ENCODE measurements around the gene BLM. TPM values are rescaled to one million over a fixed set of nuclear protein-coding genes. Genes with fewer than 3 reads are reported as not detected.
"Not testable (repeated sequence)": the region's sequence is repeated elsewhere in the genome, so short reads cannot be mapped to it uniquely, and the experiment has no call there.

BLM gene
- total RNA-seq, 2 donors from 2014 or later = 1.00 to 3.1 TPM

- intact Hi-C loops (cut with DNase I) = loop anchor here in 1 of 2 donors (5.0 kb wide), 1 partner anchor 42 kb away; no protein-coding TSS in a partner anchor
- DNase-seq (ENCODE audit: low spot score) = not testable (repeated sequence)
These were observed 27.7 kb upstream of the BLM start for GRCh38 chr15:90689326-90689961.

- intact Hi-C loops (cut with DNase I) = no loop called here
These were observed 26.6 kb upstream of the BLM start for GRCh38 chr15:90690585-90690984.

GRCh38 chr15:90691369-90691768, 25.8 kb upstream of the BLM start:
- intact Hi-C loops (cut with DNase I) = no loop called here

More at GRCh38 chr15:90690585-90690984, 26.6 kb upstream of the BLM start:
- no peak for DNase-seq (ENCODE audit: low spot score)

GRCh38 chr15:90691982-90692773, 25.0 kb upstream of the BLM start:
- intact Hi-C loops (cut with DNase I) = no loop called here
- no peak for DNase-seq (ENCODE audit: low spot score)

More at GRCh38 chr15:90691369-90691768, 25.8 kb upstream of the BLM start:
- no peak for DNase-seq (ENCODE audit: low spot score)

GRCh38 chr15:90694987-90695386, 22.2 kb upstream of the BLM start:
- no peak for DNase-seq (ENCODE audit: low spot score)
- intact Hi-C loops (cut with DNase I) = no loop called here

GRCh38 chr15:90697175-90697574, 20.0 kb upstream of the BLM start:
- DNase-seq (ENCODE audit: low spot score) = no peak
- intact Hi-C loops (cut with DNase I) = no loop called here

GRCh38 chr15:90698629-90699028, 18.5 kb upstream of the BLM start:
- intact Hi-C loops (cut with DNase I) = no loop called here
- no peak for DNase-seq (ENCODE audit: low spot score)

- intact Hi-C loops (cut with DNase I) = no loop called here
- DNase-seq (ENCODE audit: low spot score) = no peak
These were observed 16.1 kb upstream of the BLM start for GRCh38 chr15:90701048-90701447.

GRCh38 chr15:90701880-90702630, 15.1 kb upstream of the BLM start:
- intact Hi-C loops (cut with DNase I) = no loop called here
- no peak for DNase-seq (ENCODE audit: low spot score)

- intact Hi-C loops (cut with DNase I) = no loop called here
- DNase-seq (ENCODE audit: low spot score) = no peak
These were observed 13.7 kb upstream of the BLM start for GRCh38 chr15:90703455-90703854.

GRCh38 chr15:90705212-90705611, 11.9 kb upstream of the BLM start:
- no peak for DNase-seq (ENCODE audit: low spot score)
- intact Hi-C loops (cut with DNase I) = no loop called here

GRCh38 chr15:90706394-90707327, 10.5 kb upstream of the BLM start:
- intact Hi-C loops (cut with DNase I) = no loop called here
- no peak for DNase-seq (ENCODE audit: low spot score)

GRCh38 chr15:90707489-90707888, 9.7 kb upstream of the BLM start:
- DNase-seq (ENCODE audit: low spot score) = no peak
- intact Hi-C loops (cut with DNase I) = no loop called here

GRCh38 chr15:90708516-90708915, 8.6 kb upstream of the BLM start:
- no peak for DNase-seq (ENCODE audit: low spot score)
- intact Hi-C loops (cut with DNase I) = no loop called here

- intact Hi-C loops (cut with DNase I) = no loop called here
- no peak for DNase-seq (ENCODE audit: low spot score)
These were observed 7.9 kb upstream of the BLM start for GRCh38 chr15:90709278-90709677.

- no peak for DNase-seq (ENCODE audit: low spot score)
- intact Hi-C loops (cut with DNase I) = no loop called here
These were observed 6.6 kb upstream of the BLM start for GRCh38 chr15:90710436-90711027.

- intact Hi-C loops (cut with DNase I) = no loop called here
- no peak for DNase-seq (ENCODE audit: low spot score)
These were observed 5.7 kb upstream of the BLM start for GRCh38 chr15:90711418-90711824.

GRCh38 chr15:90711842-90712241, 5.3 kb upstream of the BLM start:
- intact Hi-C loops (cut with DNase I) = no loop called here
- DNase-seq (ENCODE audit: low spot score) = no peak

GRCh38 chr15:90713081-90713480, 4.1 kb upstream of the BLM start:
- intact Hi-C loops (cut with DNase I) = no loop called here
- DNase-seq (ENCODE audit: low spot score) = no peak

All from posterior vena cava (tissue), 2 donors.